ENCODE measurements around the gene SLAMF9. TPM values are rescaled to one million over a fixed set of nuclear protein-coding genes. Genes with fewer than 3 reads are reported as not detected.

The SLAMF9 gene
- total RNA-seq, 1 donor from 2014 or later, result 0.43 TPM

DNA sequence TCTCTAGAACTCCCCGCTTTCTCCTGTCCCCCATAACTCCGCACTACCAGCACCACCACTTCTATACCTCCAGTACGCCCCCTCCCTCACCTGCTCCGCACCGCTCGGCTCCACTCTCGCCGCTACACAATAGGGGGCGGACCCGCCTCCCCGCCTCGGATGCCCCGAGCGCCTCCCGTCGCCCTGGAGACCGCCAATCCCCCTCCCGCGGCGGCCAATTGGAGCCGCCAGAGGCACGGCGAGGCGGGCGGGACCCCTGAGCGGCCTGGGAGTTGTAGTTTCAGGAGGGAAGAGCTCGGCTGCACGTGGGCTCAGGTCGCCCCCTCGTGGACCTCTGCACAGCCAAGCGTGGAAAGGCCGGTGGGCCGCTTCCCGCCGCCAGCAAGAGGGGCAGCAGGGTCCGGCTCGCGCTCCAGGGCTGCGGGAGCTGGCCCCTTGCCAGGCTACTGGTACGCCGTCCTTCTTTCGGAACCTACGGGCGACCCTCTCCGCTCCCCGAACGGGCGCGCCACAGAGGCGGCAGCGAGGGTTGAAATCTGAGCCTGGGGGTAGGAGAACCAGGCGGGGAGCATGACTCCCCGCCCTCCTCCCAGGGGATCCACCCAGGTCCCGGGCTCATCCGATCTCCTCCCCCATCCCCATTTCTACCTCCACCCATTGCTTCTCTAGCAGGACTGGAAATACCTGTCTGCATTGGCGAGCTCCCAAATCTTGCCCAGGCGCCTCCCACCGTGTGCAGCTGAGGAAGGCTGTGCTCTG is 8.4 kb downstream of the SLAMF9 start, which contains the start of gene IGSF9:
Gene IGSF9, minus strand, starts transcription at position 131 of the 759 bp plus-strand sequence. CDS start 2,159 bp downstream, outside the sequence.
- FAIRE-seq (no peak), DNase-seq (ENCODE audit: low read depth) (peak; percentile 55)
- peak within 1 kb of the TSS; percentile 57 for H3K9ac ChIP-seq (ENCODE audit: low read length)
- H3K27ac ChIP-seq (ENCODE audit: low read depth, low read length), result no peak within 1 kb of the TSS
- H2AFZ ChIP-seq (ENCODE audit: low read depth, low read length), result peak within 1 kb of the TSS; percentile 84
- no peaks in the 10 kb centered on the region for H3K36me3 Mint-ChIP-seq (ENCODE audit: low read depth, unreplicated experiment)
- peaks cover 49% of the 10 kb centered on the region for H3K27me3 Mint-ChIP-seq (ENCODE audit: low read depth, unreplicated experiment)
- no peaks in the 10 kb centered on the region for H3K9me3 ChIP-seq (ENCODE audit: insufficient read depth, low read depth, low read length)
- peaks cover 14% of the 10 kb centered on the region for H3K4me1 ChIP-seq (ENCODE audit: insufficient read depth, low read length)
- peaks cover 9% of the 10 kb centered on the region for H3K27me3 ChIP-seq (ENCODE audit: insufficient read depth, low read length)
- H3K4me2 ChIP-seq (ENCODE audit: low read length), result peak within 1 kb of the TSS; percentile 99
- peaks cover 13% of the 10 kb centered on the region for H3K4me1 Mint-ChIP-seq (ENCODE audit: low read depth, unreplicated experiment)
- peak within 1 kb of the TSS; percentile 83 for H3K4me3 Mint-ChIP-seq (ENCODE audit: unreplicated experiment)
- H3K36me3 ChIP-seq (ENCODE audit: insufficient read depth, low read length), result no peaks in the 10 kb centered on the region
- H3K79me2 ChIP-seq (ENCODE audit: insufficient read depth, low read length), result no peaks in the 10 kb centered on the region
- H3K27ac Mint-ChIP-seq (ENCODE audit: unreplicated experiment), result no peak within 1 kb of the TSS
- peak within 1 kb of the TSS; percentile 62 for H3K4me3 ChIP-seq (ENCODE audit: insufficient read depth, low read depth, low read length)
- H4K20me1 ChIP-seq (ENCODE audit: insufficient read depth, low read length), result no peaks in the 10 kb centered on the region
- no peaks in the 10 kb centered on the region for H3K9me3 Mint-ChIP-seq (ENCODE audit: unreplicated experiment)
- TF ChIP-seq, protein P1, sequence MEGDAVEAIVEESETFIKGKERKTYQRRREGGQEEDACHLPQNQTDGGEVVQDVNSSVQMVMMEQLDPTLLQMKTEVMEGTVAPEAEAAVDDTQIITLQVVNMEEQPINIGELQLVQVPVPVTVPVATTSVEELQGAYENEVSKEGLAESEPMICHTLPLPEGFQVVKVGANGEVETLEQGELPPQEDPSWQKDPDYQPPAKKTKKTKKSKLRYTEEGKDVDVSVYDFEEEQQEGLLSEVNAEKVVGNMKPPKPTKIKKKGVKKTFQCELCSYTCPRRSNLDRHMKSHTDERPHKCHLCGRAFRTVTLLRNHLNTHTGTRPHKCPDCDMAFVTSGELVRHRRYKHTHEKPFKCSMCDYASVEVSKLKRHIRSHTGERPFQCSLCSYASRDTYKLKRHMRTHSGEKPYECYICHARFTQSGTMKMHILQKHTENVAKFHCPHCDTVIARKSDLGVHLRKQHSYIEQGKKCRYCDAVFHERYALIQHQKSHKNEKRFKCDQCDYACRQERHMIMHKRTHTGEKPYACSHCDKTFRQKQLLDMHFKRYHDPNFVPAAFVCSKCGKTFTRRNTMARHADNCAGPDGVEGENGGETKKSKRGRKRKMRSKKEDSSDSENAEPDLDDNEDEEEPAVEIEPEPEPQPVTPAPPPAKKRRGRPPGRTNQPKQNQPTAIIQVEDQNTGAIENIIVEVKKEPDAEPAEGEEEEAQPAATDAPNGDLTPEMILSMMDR (IDR thresholded peaks at IDR 0.05; ENCODE audit: insufficient read depth, low read depth, low read length), result no peak
- TF ChIP-seq EZH2 (IDR thresholded peaks at IDR 0.05; ENCODE audit: insufficient read depth, low read length), result no peak

DNA sequence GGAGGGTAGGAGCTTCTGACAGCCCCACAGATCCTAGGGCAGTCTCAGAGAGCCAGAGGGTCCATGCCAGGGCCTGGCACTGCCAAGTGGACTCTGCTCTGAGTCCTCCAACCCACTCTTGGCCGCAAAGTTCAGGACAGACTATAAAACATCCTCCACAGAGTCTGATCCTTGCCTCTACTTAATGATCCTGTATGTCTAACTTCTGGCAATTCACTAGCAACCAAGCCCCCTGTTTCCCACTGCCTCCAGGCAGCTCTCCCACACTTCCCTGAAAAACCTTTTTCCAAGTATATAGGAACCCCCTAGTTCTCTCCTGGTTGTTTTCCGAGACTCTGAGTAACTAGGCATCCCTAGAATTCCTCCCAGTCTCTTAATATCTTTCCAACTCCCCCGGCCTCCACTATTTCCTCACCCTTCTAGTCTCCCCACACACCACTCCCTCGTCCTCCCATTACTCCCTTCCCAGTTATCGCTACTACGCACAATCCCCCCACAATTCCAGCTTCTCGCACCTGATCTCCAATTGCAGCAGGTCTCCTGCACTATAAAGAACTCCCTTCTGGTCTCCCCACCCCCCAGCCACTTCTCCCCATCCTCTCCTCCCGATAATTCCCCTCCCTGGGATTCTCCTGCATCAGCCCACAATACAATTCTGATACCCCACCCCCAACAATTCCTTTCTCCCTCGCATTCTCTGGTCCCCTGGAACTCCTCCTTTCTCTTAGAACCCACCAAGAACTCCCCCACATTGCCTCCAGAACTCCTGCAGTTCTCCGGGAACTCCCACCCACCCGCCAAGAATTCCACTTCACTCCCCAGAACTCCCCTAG is 9.2 kb downstream of the SLAMF9 start:
- no peak overlapping the region for H3K27ac ChIP-seq (ENCODE audit: low read depth, low read length)
- H3K79me2 ChIP-seq (ENCODE audit: insufficient read depth, low read length), result no peaks in the 10 kb centered on the region
- FAIRE-seq (no peak), DNase-seq (ENCODE audit: low read depth) (no peak)
- H4K20me1 ChIP-seq (ENCODE audit: insufficient read depth, low read length), result no peaks in the 10 kb centered on the region
- Mint-ChIP-seq H3K4me3 (ENCODE audit: unreplicated experiment) (peak overlapping the region; percentile 83), H3K9me3 (ENCODE audit: unreplicated experiment) (no peaks in the 10 kb centered on the region), H3K27me3 (ENCODE audit: low read depth, unreplicated experiment) (peaks cover 46% of the 10 kb centered on the region), H3K36me3 (ENCODE audit: low read depth, unreplicated experiment) (no peaks in the 10 kb centered on the region), H3K4me1 (ENCODE audit: low read depth, unreplicated experiment) (peaks cover 7% of the 10 kb centered on the region), H3K27ac (ENCODE audit: unreplicated experiment) (no peak overlapping the region)
- H3K4me1 ChIP-seq (ENCODE audit: insufficient read depth, low read length), result peaks cover 14% of the 10 kb centered on the region
- no peaks in the 10 kb centered on the region for H3K36me3 ChIP-seq (ENCODE audit: insufficient read depth, low read length)
- TF ChIP-seq EZH2 (IDR thresholded peaks at IDR 0.05; ENCODE audit: insufficient read depth, low read length), result no peak
- TF ChIP-seq, protein P1 (IDR thresholded peaks at IDR 0.05; ENCODE audit: insufficient read depth, low read depth, low read length), result no peak
- no peaks in the 10 kb centered on the region for H3K9me3 ChIP-seq (ENCODE audit: insufficient read depth, low read depth, low read length)
- peak overlapping the region; percentile 59 for H2AFZ ChIP-seq (ENCODE audit: low read depth, low read length)
- H3K4me3 ChIP-seq (ENCODE audit: insufficient read depth, low read depth, low read length), result peak overlapping the region; percentile 62
- H3K4me2 ChIP-seq (ENCODE audit: low read length), result peak overlapping the region; percentile 99
- peak overlapping the region; percentile 57 for H3K9ac ChIP-seq (ENCODE audit: low read length)
- peaks cover 9% of the 10 kb centered on the region for H3K27me3 ChIP-seq (ENCODE audit: insufficient read depth, low read length)

All from astrocyte (in vitro differentiated cells and primary cell).